Measurements from ENCODE around the gene MMP23B.

MMP23B gene

GRCh38 chr1:1602968-1603506, 28.9 kb upstream of the MMP23B start:
- DNase-seq = no peak

- no peak for DNase-seq
These were observed 28.2 kb upstream of the MMP23B start for GRCh38 chr1:1603671-1604373.

GRCh38 chr1:1604374-1605033, 27.5 kb upstream of the MMP23B start:
- DNase-seq = no peak

GRCh38 chr1:1605034-1605591, 26.9 kb upstream of the MMP23B start:
- DNase-seq = no peak

- no peak for DNase-seq
These were observed 26.2 kb upstream of the MMP23B start for GRCh38 chr1:1605724-1606123.

- no peak for DNase-seq
These were observed 25.7 kb upstream of the MMP23B start for GRCh38 chr1:1606232-1606631.

GRCh38 chr1:1609822-1610485, 22.0 kb upstream of the MMP23B start:
- no peak for DNase-seq

- no peak for DNase-seq
These were observed 21.2 kb upstream of the MMP23B start for GRCh38 chr1:1610796-1611195.

- no peak for DNase-seq
These were observed 19.9 kb upstream of the MMP23B start for GRCh38 chr1:1612104-1612400.

GRCh38 chr1:1613509-1614082, 18.4 kb upstream of the MMP23B start:
- DNase-seq = no peak

- DNase-seq = no peak
These were observed 17.6 kb upstream of the MMP23B start for GRCh38 chr1:1614204-1614953.

GRCh38 chr1:1614954-1615255, 17.1 kb upstream of the MMP23B start:
- DNase-seq = no peak

- peak; percentile 98 for DNase-seq
These were observed 16.5 kb upstream of the MMP23B start, which contains the start of gene MIB2 for GRCh38 chr1:1615256-1616044. Gene MIB2, plus strand, starts transcription at chr1:1615500. Its CDS starts 7,953 bp downstream, at chr1:1623453.

- DNase-seq = no peak
These were observed 15.8 kb upstream of the MMP23B start for GRCh38 chr1:1616045-1616790.

- DNase-seq = no peak
These were observed 15.1 kb upstream of the MMP23B start for GRCh38 chr1:1616838-1617237.

GRCh38 chr1:1617516-1617915, 14.5 kb upstream of the MMP23B start:
- DNase-seq = no peak

- no peak for DNase-seq
These were observed 14.0 kb upstream of the MMP23B start for GRCh38 chr1:1617925-1618324.

GRCh38 chr1:1618396-1619068, 13.4 kb upstream of the MMP23B start:
- no peak for DNase-seq

GRCh38 chr1:1619917-1620361, 12.0 kb upstream of the MMP23B start:
- DNase-seq = no peak

- DNase-seq = no peak
These were observed 11.4 kb upstream of the MMP23B start for GRCh38 chr1:1620433-1621139.
